A673 (cell line): ENCODE results near the gene GID4. TPM values are rescaled to one million over a fixed set of nuclear protein-coding genes. Genes with fewer than 3 reads are reported as not detected.

Experiments
- BruUV-seq: library from RNA; stranded (reverse); fragments of 400-500 nt; replicated peaks from 2 replicates; lab custom pipeline; 2021; lab: Mats Ljungman, UMichigan
- CTCF ChIA-PET: fragments of 300-600 bp; sonication (Branson Sonifier 250); formaldehyde crosslinking; loops from one replicate; lab custom pipeline; 2022; ENCODE audit warnings: antibody characterized with exemption; lab: Charles Lee
- POLR2A ChIA-PET: fragments of 300-600 bp; sonication (Branson Sonifier 250); formaldehyde crosslinking; loops from one replicate; lab custom pipeline; 2022; ENCODE audit warnings: antibody characterized with exemption; ENCODE audit not compliant: low non-redundant PET; lab: Charles Lee
- DNase-seq: peaks from one replicate; pipeline ENCODE4 v3.0.0-alpha.2; 2015; ENCODE audit warnings: low spot score
- H3K27ac ChIP-seq: fragments of 200-600 bp; sonication (generic); 2 replicates; pipeline ENCODE4 v1.5.1; 2016; ENCODE audit warnings: mixed run types, low read depth, mild to moderate bottlenecking, mixed read lengths, antibody characterized with exemption, low read length; ENCODE audit not compliant: poor library complexity, severe bottlenecking
- H3K27me3 ChIP-seq: fragments of 200-600 bp; sonication (generic); replicated peaks from 2 replicates; pipeline ENCODE4 v1.6.1; 2017; ENCODE audit warnings: mixed run types, low read depth, mild to moderate bottlenecking, mixed read lengths, antibody characterized with exemption, low read length; ENCODE audit not compliant: insufficient read depth, poor library complexity
- H3K36me3 ChIP-seq: fragments of 200-600 bp; sonication (generic); 2 replicates; pipeline ENCODE4 v1.6.1; 2016; ENCODE audit warnings: mixed run types, mild to moderate bottlenecking, mixed read lengths, antibody characterized with exemption, low read length; ENCODE audit not compliant: insufficient read depth, poor library complexity, severe bottlenecking
- H3K4me1 ChIP-seq: fragments of 200-600 bp; sonication (generic); 2 replicates; pipeline ENCODE4 v1.6.1; 2017; ENCODE audit warnings: mixed run types, mild to moderate bottlenecking, mixed read lengths, antibody characterized with exemption, low read length; ENCODE audit not compliant: insufficient read depth, poor library complexity, severe bottlenecking
- H3K4me3 ChIP-seq: fragments of 200-600 bp; sonication (generic); 2 replicates; pipeline ENCODE4 v1.5.1; 2016; ENCODE audit warnings: low read depth, mixed run types, mild to moderate bottlenecking, mixed read lengths, low read length; ENCODE audit not compliant: poor library complexity, severe bottlenecking
- H3K9me3 ChIP-seq: fragments of 200-600 bp; sonication (generic); 2 replicates; pipeline ENCODE4 v1.6.1; 2016; ENCODE audit warnings: mixed run types, low read depth, mild to moderate bottlenecking, mixed read lengths, antibody characterized with exemption, low read length; ENCODE audit not compliant: poor library complexity, severe bottlenecking
- EZH2 ChIP-seq: fragments of 200-600 bp; sonication (generic); IDR thresholded peaks from 2 replicates; pipeline ENCODE4 v1.6.1; 2017; ENCODE audit warnings: borderline replicate concordance, low read depth, mild to moderate bottlenecking, mixed read lengths, antibody characterized with exemption, low read length; ENCODE audit not compliant: poor library complexity, severe bottlenecking
- intact Hi-C: fragments of 100-400 bp; cut with micrococcal nuclease; formaldehyde crosslinking; loops from one replicate; pipeline ENCODE4 v1.10.0; 2022; ENCODE audit not compliant: unreplicated experiment
- total RNA-seq: library from RNA; stranded (reverse); gene quantifications from 2 replicates; pipeline ENCODE4 v1.2.3, GENCODE V29; 2021
- TF ChIP-seq, protein P1 (sequence below): fragments of 300-800, 200-600 bp; sonication (generic); conservative IDR thresholded peaks from 2 replicates; pipeline ENCODE4 v1.5.1; 2017; ENCODE audit warnings: low read depth, mild to moderate bottlenecking, antibody characterized with exemption, low read length, moderate library complexity, mixed read lengths

The GID4 gene
- total RNA-seq, 1 experiment from 2014 or later = 14.0 TPM

DNA sequence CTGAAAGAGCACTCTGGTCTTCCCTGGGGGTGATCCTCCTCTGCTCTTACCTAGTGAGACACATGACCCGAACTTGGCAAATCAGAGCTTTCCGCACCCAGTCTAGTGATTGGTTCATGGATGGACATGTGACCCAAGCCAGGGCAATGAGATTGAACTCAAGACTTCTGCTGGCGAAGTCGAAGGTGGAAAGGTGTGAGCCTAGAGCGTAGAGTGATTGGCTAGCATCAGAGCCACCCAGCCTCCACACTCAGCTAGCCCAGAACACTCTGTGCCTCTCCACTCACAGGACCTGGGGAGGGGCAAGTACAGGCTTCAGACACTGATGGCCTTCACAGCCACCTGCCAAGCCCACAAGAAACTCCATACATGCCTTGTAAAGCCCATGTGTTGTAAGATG, 17.8 kb upstream of the GID4 start:
- CTCF ChIA-PET = no interaction called here
- BruUV-seq = no TSS peak
- intact Hi-C loops = no loop called here

DNA sequence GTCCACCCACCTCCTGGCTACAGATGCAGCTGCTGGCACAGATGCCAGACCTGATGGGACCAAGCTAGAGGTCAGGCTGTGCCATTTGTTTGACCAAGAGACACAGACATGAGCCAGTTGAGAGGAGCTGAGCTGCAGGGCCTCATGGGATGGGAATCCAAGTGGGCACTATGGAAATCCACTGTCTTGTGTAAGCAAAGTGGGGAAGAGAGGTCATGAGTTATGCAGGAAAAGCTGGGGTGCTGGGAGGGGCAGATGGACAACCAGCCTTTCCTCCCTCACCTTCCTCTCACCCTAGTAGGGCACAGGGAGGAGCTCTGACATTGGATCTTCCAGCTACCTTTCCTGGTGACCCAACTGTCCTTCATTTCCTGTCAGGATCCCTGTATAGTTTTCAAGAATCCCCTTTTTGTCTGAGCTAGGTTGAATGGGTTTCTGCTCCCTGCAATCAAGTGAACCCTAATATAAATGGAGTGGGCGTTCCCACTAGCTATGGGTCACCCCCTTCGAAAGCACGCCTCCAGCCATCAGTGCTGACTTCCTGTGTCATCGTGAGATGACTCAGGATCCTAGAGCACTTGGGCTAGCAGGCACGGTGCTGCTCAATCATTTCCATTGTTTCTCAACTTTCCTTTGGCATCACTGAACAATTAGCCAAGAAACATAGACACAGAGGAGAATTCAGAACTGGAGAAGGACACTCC, 13.8 kb upstream of the GID4 start:
- BruUV-seq = no TSS peak
- no peaks in the 10 kb centered on the region for H3K27me3 ChIP-seq
- H3K4me3 ChIP-seq = no peak overlapping the region
- no peaks in the 10 kb centered on the region for H3K36me3 ChIP-seq
- no peaks in the 10 kb centered on the region for H3K9me3 ChIP-seq
- H3K4me1 ChIP-seq = peaks cover 25% of the 10 kb centered on the region
- H3K27ac ChIP-seq = no peak overlapping the region
- ChIA-PET CTCF (no interaction called here), POLR2A (no interaction called here)
- DNase-seq = peak; percentile 31
- intact Hi-C loops = no loop called here
- TF ChIP-seq, protein P1, sequence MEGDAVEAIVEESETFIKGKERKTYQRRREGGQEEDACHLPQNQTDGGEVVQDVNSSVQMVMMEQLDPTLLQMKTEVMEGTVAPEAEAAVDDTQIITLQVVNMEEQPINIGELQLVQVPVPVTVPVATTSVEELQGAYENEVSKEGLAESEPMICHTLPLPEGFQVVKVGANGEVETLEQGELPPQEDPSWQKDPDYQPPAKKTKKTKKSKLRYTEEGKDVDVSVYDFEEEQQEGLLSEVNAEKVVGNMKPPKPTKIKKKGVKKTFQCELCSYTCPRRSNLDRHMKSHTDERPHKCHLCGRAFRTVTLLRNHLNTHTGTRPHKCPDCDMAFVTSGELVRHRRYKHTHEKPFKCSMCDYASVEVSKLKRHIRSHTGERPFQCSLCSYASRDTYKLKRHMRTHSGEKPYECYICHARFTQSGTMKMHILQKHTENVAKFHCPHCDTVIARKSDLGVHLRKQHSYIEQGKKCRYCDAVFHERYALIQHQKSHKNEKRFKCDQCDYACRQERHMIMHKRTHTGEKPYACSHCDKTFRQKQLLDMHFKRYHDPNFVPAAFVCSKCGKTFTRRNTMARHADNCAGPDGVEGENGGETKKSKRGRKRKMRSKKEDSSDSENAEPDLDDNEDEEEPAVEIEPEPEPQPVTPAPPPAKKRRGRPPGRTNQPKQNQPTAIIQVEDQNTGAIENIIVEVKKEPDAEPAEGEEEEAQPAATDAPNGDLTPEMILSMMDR = no peak
- no peak for TF ChIP-seq EZH2

More for the DNA sequence above, 17.8 kb upstream of the GID4 start:
- no peaks in the 10 kb centered on the region for H3K9me3 ChIP-seq
- no peaks in the 10 kb centered on the region for H3K36me3 ChIP-seq
- TF ChIP-seq EZH2 = no peak
- TF ChIP-seq, protein P1 = no peak
- no peak for DNase-seq
- no peak overlapping the region for H3K4me3 ChIP-seq
- peaks cover 10% of the 10 kb centered on the region for H3K4me1 ChIP-seq
- POLR2A ChIA-PET = no interaction called here
- no peak overlapping the region for H3K27ac ChIP-seq
- H3K27me3 ChIP-seq = no peaks in the 10 kb centered on the region

DNA sequence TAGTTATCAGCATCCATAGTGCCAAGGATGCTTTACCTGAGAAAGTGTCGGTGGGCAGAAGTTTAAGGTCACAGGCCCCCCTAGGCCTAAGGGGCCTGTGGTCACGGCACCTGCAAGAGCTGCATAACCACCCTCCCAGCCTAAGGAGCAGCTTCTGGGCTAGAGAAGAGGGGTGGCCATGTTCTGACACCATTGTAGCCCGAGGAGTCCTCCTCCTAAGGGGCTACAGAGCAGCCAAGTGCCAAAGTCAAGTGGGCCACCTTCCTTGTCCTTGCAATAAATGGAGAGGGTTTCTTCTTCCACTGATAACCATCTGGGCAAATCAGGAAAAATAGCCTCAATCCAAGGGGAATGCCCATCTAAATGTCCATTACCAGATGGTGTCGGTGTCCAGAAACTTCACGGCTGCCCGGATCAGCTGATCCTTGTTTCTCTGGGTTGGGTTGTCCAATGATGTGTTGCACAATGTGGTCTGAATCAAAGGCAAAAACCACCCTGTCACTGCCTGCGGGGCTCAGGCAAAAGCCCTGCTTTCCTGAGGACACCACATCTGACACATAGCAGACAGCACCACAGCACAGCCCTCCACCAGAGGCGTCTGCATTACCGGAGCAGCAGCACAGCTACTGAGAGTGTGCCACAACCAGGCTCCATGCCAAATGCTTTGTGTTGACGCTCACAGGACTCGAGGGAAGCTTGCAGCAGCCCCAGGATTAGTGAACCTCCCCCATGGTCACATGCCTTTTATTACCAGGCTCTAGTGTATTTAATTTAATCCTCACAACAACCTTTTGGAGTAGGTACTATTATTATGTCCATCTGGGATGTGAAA, 13.0 kb upstream of the GID4 start:
- intact Hi-C loops = no loop called here
- peak; percentile 91 for DNase-seq
- ChIA-PET POLR2A (no interaction called here), CTCF (interaction anchor here (0.6 kb wide), 1 partner anchor 272 kb away, joined by 11 read pairs; no protein-coding TSS in a partner anchor)
- H3K27ac ChIP-seq = no peak overlapping the region
- H3K27me3 ChIP-seq = no peaks in the 10 kb centered on the region
- no peaks in the 10 kb centered on the region for H3K9me3 ChIP-seq
- peaks cover 25% of the 10 kb centered on the region for H3K4me1 ChIP-seq
- TF ChIP-seq, protein P1 = no peak
- no peak for TF ChIP-seq EZH2
- H3K4me3 ChIP-seq = no peak overlapping the region
- BruUV-seq = no TSS peak
- H3K36me3 ChIP-seq = no peaks in the 10 kb centered on the region
